Activated T-helper 2 cell treated with anti-CD3 and anti-CD28 coated beads, Interferon-gamma antibody, Interleukin-2, Interleukin-4, amounts not matched to agents 10 μg/mL and 5 μg/mL and 100 μg/mL, durations not matched to agents 14 hours and 24 hours and 36 hours (primary cell): Measurements from ENCODE around the gene CPOX. TPM values are rescaled to one million over a fixed set of nuclear protein-coding genes. Genes with fewer than 3 reads are reported as not detected.
A peak's percentile ranks its signal among the peaks of the same experiment; 100 is the strongest.

Source experiments
- DNase-seq: peaks from one replicate; pipeline ENCODE4 v3.0.0; 2021; ENCODE audit warnings: low spot score
- H3K27ac Mint-ChIP-seq: one replicate; pipeline ENCODE4 v1.8.0; 2021; ENCODE audit warnings: mixed read lengths
- H3K27me3 Mint-ChIP-seq: one replicate; pipeline ENCODE4 v1.8.0; 2021; ENCODE audit warnings: low read depth, mixed read lengths
- H3K36me3 Mint-ChIP-seq: one replicate; pipeline ENCODE4 v1.8.0; 2021; ENCODE audit warnings: low read depth, mixed read lengths
- H3K4me1 Mint-ChIP-seq: one replicate; pipeline ENCODE4 v1.8.0; 2021; ENCODE audit warnings: low read depth, mixed read lengths
- H3K4me3 Mint-ChIP-seq: one replicate; pipeline ENCODE4 v1.8.0; 2021; ENCODE audit warnings: low read depth, mild to moderate bottlenecking, moderate library complexity, mixed read lengths
- H3K9me3 Mint-ChIP-seq: one replicate; pipeline ENCODE4 v1.8.0; 2021; ENCODE audit warnings: mixed read lengths
- intact Hi-C: fragments of 100-400 bp; cut with micrococcal nuclease; formaldehyde crosslinking; loops from one replicate; pipeline ENCODE4 v1.15.1; 2023
- total RNA-seq: library from RNA; stranded (reverse); gene quantifications from 2 replicates; pipeline ENCODE4 v1.2.3, GENCODE V29; 2022

Gene CPOX
- total RNA-seq, 1 donor from 2014 or later, result 48.4 TPM

DNA sequence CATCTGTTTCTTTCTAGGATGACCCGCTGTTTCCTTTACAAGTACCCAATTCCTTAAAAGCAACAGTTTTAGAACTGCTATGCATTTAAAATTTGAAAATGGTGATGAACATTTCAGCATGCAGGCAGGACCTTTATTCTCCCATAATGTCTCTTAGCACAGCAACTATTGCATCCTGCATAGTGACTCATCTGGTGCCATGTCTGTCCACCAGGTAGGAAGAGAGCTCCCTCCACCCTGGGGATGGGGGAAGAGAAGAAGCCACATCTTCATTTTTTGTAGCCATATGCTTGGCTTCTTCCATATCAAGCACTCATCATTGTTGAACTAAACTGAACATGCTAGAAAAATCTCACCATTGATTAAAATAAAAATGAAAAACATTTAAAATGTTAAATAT lies 51.7 kb downstream of the CPOX start:
- H3K27ac Mint-ChIP-seq, result peak overlapping the region; percentile 81
- no peak for DNase-seq
- peaks cover 22% of the 10 kb centered on the region for H3K36me3 Mint-ChIP-seq
- H3K27me3 Mint-ChIP-seq, result no peaks in the 10 kb centered on the region
- peaks cover 62% of the 10 kb centered on the region for H3K4me1 Mint-ChIP-seq
- intact Hi-C loops, result no loop called here
- H3K9me3 Mint-ChIP-seq, result peaks cover 7% of the 10 kb centered on the region
- no peak overlapping the region for H3K4me3 Mint-ChIP-seq

DNA sequence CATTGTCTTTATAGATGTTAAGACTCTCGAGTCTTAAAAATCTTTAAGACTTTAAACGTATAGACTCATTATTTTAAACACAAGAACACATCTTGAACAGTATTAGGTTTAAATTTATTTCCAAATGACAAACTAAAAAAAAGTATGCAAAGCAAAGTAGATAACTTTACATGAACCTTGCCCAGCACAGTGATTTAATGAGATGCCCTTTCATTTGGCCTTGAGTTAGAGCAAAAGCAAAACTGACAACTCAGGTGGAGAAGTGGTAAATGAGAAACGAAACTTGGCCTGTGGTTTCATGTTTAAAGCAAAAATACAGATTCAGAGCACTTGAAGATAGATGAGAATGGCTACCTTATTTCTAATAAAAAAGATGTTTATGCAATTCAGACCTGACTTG lies 53.1 kb downstream of the CPOX start:
- H3K4me3 Mint-ChIP-seq, result no peak overlapping the region
- H3K9me3 Mint-ChIP-seq, result peaks cover 7% of the 10 kb centered on the region
- H3K4me1 Mint-ChIP-seq, result peaks cover 63% of the 10 kb centered on the region
- DNase-seq, result no peak
- H3K27me3 Mint-ChIP-seq, result no peaks in the 10 kb centered on the region
- H3K36me3 Mint-ChIP-seq, result peaks cover 23% of the 10 kb centered on the region
- intact Hi-C loops, result loop anchor here (1.0 kb wide), 1 partner anchor 25 kb away; no protein-coding TSS in a partner anchor
- peak overlapping the region; percentile 17 for H3K27ac Mint-ChIP-seq

DNA sequence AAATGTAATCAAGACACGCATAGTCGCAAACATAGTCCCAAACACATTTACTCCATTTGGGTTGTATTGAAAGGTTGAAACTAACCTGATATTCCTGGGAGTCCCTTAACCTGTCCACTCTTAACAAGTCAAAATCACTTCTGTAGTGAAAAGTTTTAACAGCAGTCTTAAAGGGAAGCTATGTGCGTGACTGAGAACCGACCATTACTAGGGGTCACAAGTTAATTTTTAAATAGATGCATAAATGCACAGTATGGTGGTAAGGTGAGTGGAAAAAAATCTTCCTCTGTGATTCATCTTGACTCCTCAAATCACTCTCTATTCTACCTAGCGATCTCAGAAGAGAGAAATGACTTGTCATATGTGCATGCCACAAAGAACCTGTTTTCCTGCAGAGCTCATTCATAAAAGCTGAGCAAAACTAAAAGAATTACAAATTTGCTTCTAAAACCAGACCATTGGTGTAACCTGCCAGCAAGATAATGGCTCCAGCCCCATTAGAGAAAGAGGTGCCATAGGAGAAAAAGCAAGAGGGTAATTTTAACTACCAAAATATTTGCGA lies 56.9 kb downstream of the CPOX start:
- H3K9me3 Mint-ChIP-seq, result peaks cover 5% of the 10 kb centered on the region
- H3K27ac Mint-ChIP-seq, result peak overlapping the region; percentile 76
- intact Hi-C loops, result loop anchor here (1.0 kb wide), 4 partner anchors 8 to 29 kb away; partner anchors contain the start of gene CLDND1
- DNase-seq, result no peak
- peaks cover 54% of the 10 kb centered on the region for H3K4me1 Mint-ChIP-seq
- H3K36me3 Mint-ChIP-seq, result peaks cover 29% of the 10 kb centered on the region
- peak overlapping the region; percentile 60 for H3K4me3 Mint-ChIP-seq
- no peaks in the 10 kb centered on the region for H3K27me3 Mint-ChIP-seq

DNA sequence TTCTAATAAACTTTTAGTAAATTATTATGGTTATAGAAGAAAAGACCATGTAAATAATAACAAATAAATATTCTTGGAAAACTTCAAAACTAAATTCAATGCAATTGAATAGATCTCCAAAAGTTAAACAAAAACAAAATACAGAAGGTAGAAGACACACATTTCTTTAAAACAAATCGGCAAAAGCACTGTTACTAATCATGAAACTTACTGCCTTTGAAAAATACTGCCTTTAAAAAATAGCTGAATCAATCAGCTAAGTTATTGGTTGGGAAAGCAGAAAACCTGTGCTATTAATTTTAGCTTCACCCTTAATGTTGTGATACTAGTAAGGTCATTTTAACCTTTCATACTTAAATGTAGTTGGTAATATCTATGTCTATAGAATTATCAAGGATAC lies 58.7 kb downstream of the CPOX start:
- peaks cover 4% of the 10 kb centered on the region for H3K9me3 Mint-ChIP-seq
- no peaks in the 10 kb centered on the region for H3K27me3 Mint-ChIP-seq
- H3K4me3 Mint-ChIP-seq, result peak overlapping the region; percentile 28
- peaks cover 43% of the 10 kb centered on the region for H3K36me3 Mint-ChIP-seq
- H3K4me1 Mint-ChIP-seq, result peaks cover 58% of the 10 kb centered on the region
- intact Hi-C loops, result no loop called here
- no peak overlapping the region for H3K27ac Mint-ChIP-seq
- DNase-seq, result no peak

DNA sequence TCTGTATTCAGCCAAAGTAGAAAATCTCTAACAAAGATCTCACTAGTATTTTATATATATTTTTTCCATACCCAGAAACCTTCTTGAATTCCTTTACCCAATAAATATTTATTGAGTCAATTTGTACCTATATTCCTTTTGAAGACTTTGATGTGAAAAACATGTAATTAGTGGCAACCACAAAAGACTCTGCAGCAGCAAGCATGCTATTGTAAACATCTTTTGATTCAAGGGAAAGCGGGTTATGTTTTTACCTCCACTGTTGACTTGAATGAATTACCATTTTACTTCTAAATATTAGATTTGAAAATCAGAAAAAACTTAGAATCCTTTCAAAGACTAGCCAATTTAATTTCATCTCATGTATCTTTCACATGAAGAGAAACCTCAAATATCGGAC lies 59.2 kb downstream of the CPOX start:
- no peaks in the 10 kb centered on the region for H3K27me3 Mint-ChIP-seq
- peak overlapping the region; percentile 72 for H3K4me3 Mint-ChIP-seq
- peaks cover 57% of the 10 kb centered on the region for H3K4me1 Mint-ChIP-seq
- H3K36me3 Mint-ChIP-seq, result peaks cover 44% of the 10 kb centered on the region
- no peak overlapping the region for H3K27ac Mint-ChIP-seq
- intact Hi-C loops, result no loop called here
- H3K9me3 Mint-ChIP-seq, result peaks cover 4% of the 10 kb centered on the region
- DNase-seq, result no peak

DNA sequence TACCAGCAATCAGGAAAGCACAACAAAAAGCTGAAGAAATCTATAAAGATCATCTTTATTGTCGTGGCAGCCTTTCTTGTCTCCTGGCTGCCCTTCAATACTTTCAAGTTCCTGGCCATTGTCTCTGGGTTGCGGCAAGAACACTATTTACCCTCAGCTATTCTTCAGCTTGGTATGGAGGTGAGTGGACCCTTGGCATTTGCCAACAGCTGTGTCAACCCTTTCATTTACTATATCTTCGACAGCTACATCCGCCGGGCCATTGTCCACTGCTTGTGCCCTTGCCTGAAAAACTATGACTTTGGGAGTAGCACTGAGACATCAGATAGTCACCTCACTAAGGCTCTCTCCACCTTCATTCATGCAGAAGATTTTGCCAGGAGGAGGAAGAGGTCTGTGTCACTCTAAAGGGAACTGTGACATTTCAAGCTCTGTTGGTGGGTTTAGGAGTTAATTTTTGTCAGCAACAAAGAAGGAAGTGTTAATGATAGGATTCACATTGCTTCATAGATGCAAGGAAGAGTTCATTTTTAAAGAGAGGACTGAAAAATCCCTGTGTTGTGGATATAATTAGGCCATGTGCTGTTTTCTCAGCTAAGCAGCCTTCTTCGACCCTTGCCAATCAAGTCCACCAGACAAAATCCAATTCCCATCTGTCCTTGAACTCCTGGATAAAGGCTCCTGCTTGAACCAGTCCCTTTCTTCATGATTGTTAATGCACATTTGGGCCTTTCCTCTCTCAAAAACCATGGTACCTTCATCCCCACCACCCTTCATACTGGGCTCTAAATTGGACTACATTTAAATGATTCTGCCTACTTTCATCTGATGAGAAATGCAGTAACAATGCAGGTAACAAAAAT lies 60.5 kb downstream of the CPOX start:
- Mint-ChIP-seq H3K27me3 (no peaks in the 10 kb centered on the region), H3K4me1 (peaks cover 60% of the 10 kb centered on the region), H3K36me3 (peaks cover 46% of the 10 kb centered on the region), H3K27ac (peak overlapping the region; percentile 59), H3K4me3 (peak overlapping the region; percentile 72), H3K9me3 (no peaks in the 10 kb centered on the region)
- DNase-seq, result no peak
- intact Hi-C loops, result no loop called here

DNA sequence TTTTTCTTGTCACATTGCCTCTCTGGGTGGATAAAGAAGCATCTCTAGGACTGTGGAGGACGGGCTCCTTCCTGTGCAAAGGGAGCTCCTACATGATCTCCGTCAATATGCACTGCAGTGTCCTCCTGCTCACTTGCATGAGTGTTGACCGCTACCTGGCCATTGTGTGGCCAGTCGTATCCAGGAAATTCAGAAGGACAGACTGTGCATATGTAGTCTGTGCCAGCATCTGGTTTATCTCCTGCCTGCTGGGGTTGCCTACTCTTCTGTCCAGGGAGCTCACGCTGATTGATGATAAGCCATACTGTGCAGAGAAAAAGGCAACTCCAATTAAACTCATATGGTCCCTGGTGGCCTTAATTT lies 61.2 kb downstream of the CPOX start:
- Mint-ChIP-seq H3K27me3 (no peaks in the 10 kb centered on the region), H3K4me1 (peaks cover 66% of the 10 kb centered on the region), H3K36me3 (peaks cover 50% of the 10 kb centered on the region), H3K4me3 (peak overlapping the region; percentile 72), H3K27ac (peak overlapping the region; percentile 59), H3K9me3 (no peaks in the 10 kb centered on the region)
- intact Hi-C loops, result no loop called here
- no peak for DNase-seq

DNA sequence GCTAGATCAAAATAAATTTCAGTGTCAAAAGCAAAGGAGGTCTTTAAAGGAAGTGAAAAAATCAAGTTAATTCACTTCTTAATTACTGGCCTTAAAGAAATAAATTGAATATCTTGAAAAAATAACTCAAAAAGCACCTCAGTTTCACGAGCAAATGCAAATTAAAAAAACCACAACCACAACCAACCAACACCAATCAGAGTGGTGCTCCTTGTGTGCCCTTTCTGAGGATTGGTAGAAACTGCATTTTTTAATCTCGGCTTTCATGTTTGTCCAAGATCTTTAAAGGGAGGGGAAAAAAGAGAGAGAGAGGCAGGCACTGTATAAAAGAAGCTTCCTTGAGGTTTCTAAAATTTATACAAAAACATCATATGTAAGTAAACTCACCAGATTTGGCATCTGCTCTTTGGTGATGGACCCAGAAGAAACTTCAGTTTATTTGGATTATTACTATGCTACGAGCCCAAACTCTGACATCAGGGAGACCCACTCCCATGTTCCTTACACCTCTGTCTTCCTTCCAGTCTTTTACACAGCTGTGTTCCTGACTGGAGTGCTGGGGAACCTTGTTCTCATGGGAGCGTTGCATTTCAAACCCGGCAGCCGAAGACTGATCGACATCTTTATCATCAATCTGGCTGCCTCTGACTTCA lies 61.7 kb downstream of the CPOX start, which contains the start of gene GPR15:
Gene GPR15 (plus strand): TSS at position 357 of the 653 bp plus-strand sequence. CDS start 56 bp downstream, at position 413.
- Mint-ChIP-seq H3K9me3 (no peaks in the 10 kb centered on the region), H3K27ac (peak within 1 kb of the TSS; percentile 59), H3K36me3 (peaks cover 53% of the 10 kb centered on the region), H3K4me3 (peak within 1 kb of the TSS; percentile 72), H3K27me3 (no peaks in the 10 kb centered on the region), H3K4me1 (peaks cover 64% of the 10 kb centered on the region)
- intact Hi-C loops, result no loop called here
- no peak for DNase-seq

DNA sequence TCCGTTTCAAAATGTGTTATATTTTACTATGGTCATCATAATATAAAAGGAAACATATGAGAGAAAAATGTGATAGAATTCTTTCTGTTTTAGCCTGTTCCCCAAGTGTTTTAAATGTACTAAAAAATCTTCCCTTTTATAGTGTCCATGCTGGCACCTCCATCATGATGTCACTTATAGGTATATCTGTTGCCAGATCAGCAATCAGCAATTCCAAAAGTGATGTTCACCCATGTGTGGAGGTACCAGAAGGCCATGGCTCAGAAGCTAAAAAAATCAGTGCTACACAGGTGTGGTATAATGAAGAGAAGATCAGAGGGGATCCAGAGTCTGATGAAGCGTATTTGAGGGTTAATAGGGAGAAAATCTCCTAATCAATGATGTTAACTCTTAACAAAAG lies 62.7 kb downstream of the CPOX start:
- Mint-ChIP-seq H3K9me3 (no peaks in the 10 kb centered on the region), H3K27me3 (no peaks in the 10 kb centered on the region), H3K4me3 (peak overlapping the region; percentile 38), H3K27ac (peak overlapping the region; percentile 48), H3K4me1 (peaks cover 61% of the 10 kb centered on the region), H3K36me3 (peaks cover 48% of the 10 kb centered on the region)
- intact Hi-C loops, result no loop called here
- no peak for DNase-seq

DNA sequence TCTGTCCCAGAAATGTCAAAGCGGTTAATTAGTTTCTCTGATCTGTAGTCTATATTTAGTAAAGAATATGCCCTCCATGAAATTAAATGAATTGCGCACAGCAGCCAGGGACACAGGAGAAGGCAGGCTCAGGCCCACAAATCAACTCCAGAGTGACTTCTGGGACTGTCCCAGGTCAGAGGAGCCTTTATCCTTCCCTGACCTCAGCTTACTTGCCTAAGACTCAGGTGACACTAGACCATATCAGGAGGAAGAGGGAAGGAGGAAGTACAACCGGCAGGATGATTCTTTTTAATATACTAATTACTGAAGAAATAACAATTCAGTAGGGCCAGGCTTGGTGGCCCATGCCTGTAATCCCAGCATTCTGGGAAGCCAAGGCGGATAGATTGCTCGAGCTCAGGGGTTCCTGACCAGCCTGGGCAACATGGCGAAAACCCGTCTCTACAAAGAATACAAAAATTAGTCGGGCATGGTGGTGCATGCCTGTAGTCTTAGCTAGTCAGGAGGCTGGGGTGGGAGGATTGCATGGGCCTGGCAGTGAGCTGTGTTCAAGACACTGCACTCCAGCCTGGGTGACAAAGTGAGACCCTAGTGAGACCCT lies 63.5 kb downstream of the CPOX start:
- H3K27ac Mint-ChIP-seq, result peak overlapping the region; percentile 84
- H3K36me3 Mint-ChIP-seq, result peaks cover 54% of the 10 kb centered on the region
- intact Hi-C loops, result loop anchor here (10.0 kb wide), 2 partner anchors 445 to 765 kb away; partner anchors contain the start of gene ARL6
- no peak for DNase-seq
- peaks cover 68% of the 10 kb centered on the region for H3K4me1 Mint-ChIP-seq
- H3K9me3 Mint-ChIP-seq, result no peaks in the 10 kb centered on the region
- peak overlapping the region; percentile 51 for H3K4me3 Mint-ChIP-seq
- H3K27me3 Mint-ChIP-seq, result no peaks in the 10 kb centered on the region
